ENCODE results near the gene IGDCC3. TPM values are rescaled to one million over a fixed set of nuclear protein-coding genes. Genes with fewer than 3 reads are reported as not detected.

Gene IGDCC3
- total and polyA plus RNA-seq, 2 of the 8 experiments (the other 6 are each of a cell fraction or from before 2014, with no cell fraction given), result 26.8 to 45.7 TPM

DNA sequence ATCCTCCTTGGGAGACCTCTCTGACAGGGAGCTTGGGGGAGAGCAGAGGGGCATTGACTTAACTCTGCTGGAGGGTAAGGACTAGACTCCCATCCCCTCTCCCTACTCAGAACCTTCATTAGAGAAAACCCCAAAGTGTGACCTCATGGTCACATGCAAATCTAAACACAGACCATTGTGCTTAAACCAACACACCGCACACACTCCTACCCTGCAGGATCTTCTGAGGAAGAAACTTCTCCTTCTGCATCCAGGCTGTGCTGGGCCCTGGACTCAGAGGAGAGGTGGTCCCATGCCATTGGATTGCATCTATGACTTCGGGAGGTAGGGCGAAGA lies 90.3 kb downstream of the IGDCC3 start:
- Histone ChIP-seq H3K23ac (ENCODE audit: insufficient read length) (no peak overlapping the region), H3K4me1 (replicated peaks in 1 of 4; ENCODE audit: control insufficient read depth in 3 of 4, insufficient read depth in 4 of 4, low read length in 3 of 4) (peaks cover 0 to 10% (median 7%) of the 10 kb centered on the region in 4 experiments; a peak in 5 of 7 replicates), H3K18ac (ENCODE audit: extremely low read depth, low read length) (no peak overlapping the region), H2BK5ac (ENCODE audit: low read depth, low read length) (no peak overlapping the region), H3K79me1 (ENCODE audit: low read depth, low read length) (no peaks in the 10 kb centered on the region), H2AK5ac (ENCODE audit: low read depth, low read length) (peak overlapping the region; percentile 20; the same call in 1 of the 2 replicates), H2BK12ac (ENCODE audit: low read depth, low read length) (no peak overlapping the region), H2BK120ac (replicated peaks; ENCODE audit: low read depth, low read length) (no peak overlapping the region), H3K14ac (ENCODE audit: insufficient read length) (no peak overlapping the region), H2AFZ (ENCODE audit: low read length) (peak overlapping the region; percentile 87; the same call in 1 of the 2 replicates), H3K4me2 (ENCODE audit: insufficient read depth in 1 of 2, low read depth in 2 of 2, low read length in 2 of 2) (peak overlapping the region in 1 of 2 experiments; percentile 100; a peak in 2 of 4 replicates), H3K36me3 (ENCODE audit: control insufficient read depth in 2 of 4, insufficient read depth in 4 of 4, low read length in 3 of 4) (no peaks in the 10 kb centered on the region), H3K79me2 (ENCODE audit: control insufficient read depth in 1 of 2, insufficient read depth in 2 of 2, low read length in 2 of 2) (no peaks in the 10 kb centered on the region), H3K27me3 (replicated peaks in 1 of 4; ENCODE audit: control insufficient read depth in 3 of 4, extremely low read depth in 1 of 4, insufficient read depth in 3 of 4, low read length in 3 of 4) (peaks cover 0 to 10% (median 10%) of the 10 kb centered on the region in 4 experiments; a peak in 6 of 7 replicates), H4K91ac (replicated peaks; ENCODE audit: insufficient read length, low read length) (no peak overlapping the region), H2BK20ac (ENCODE audit: low read length) (0 out of 2 replicates have a peak overlapping the region, but pooled peaks have one; percentile 51), H3K4me3 (ENCODE audit: extremely low read depth in 1 of 4, insufficient read depth in 2 of 4, low read depth in 3 of 4, low read length in 4 of 4) (peak overlapping the region in 1 of 4 experiments; percentile 77; a peak in 2 of 8 replicates), H2BK15ac (ENCODE audit: low read length) (peak overlapping the region; percentile 83), H3K56ac (replicated peaks; ENCODE audit: insufficient read length, low read depth, low read length) (no peak overlapping the region), H3K4ac (replicated peaks; ENCODE audit: insufficient read length, low read depth, low read length) (no peak overlapping the region), H3K27ac (ENCODE audit: low read depth, low read length) (no peak overlapping the region), H4K5ac (ENCODE audit: insufficient read length, low read depth, low read length) (peak overlapping the region; percentile 18), H3K23me2 (ENCODE audit: low read depth, low read length) (peaks cover 8% of the 10 kb centered on the region), H4K8ac (ENCODE audit: extremely low read depth, insufficient read depth, low read length) (no peak overlapping the region), H3K9me3 (ENCODE audit: insufficient read depth in 2 of 2, low read depth in 1 of 2, low read length in 1 of 2) (no peaks in the 10 kb centered on the region), H3K9ac (replicated peaks in 1 of 4; ENCODE audit: extremely low read depth in 1 of 4, low read depth in 3 of 4, low read length in 3 of 4) (peak overlapping the region in 1 of 4 experiments; percentile 21; a peak in 1 of 7 replicates), H4K20me1 (replicated peaks in 1 of 2; ENCODE audit: control insufficient read depth in 1 of 2, insufficient read depth in 2 of 2, low read length in 2 of 2) (no peaks in the 10 kb centered on the region)
- DNase-seq (ENCODE audit: low read depth in 1 of 2, low spot score in 2 of 2) (no peak), FAIRE-seq (no peak)
- WGBS, 2 experiments (ENCODE audit: extremely low coverage in 1 of 2, insufficient coverage in 1 of 2, insufficient read length in 1 of 2, insufficient replicate concordance in 2 of 2, low coverage in 1 of 2, low lambda C conversion rate in 2 of 2, missing lambda C conversion rate in 1 of 2), result 90% methylated on average over 3 of the region's 3 CpGs; no CpG with 5 or more reads in 1 of the 2 experiments
- CTCF ChIA-PET (ENCODE audit: partially characterized antibody), result interaction anchor here (0.9 to 11.1 kb wide), 9 partner anchors 13 to 254 kb away, joined by 3 to 114 read pairs (median 4); no protein-coding TSS in a partner anchor
- TF ChIP-seq, protein P1, sequence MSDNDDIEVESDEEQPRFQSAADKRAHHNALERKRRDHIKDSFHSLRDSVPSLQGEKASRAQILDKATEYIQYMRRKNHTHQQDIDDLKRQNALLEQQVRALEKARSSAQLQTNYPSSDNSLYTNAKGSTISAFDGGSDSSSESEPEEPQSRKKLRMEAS (IDR thresholded peaks at IDR 0.05), result 0 out of 2 replicates have a peak, but pooled peaks have one; percentile 32
- TF ChIP-seq PHF8 (conservative IDR thresholded peaks at IDR 0.05; ENCODE audit: low read depth, low read length), result no peak
- POLR2A ChIA-PET (ENCODE audit: partially characterized antibody), result interaction anchor here (1.2 to 10.1 kb wide), 5 partner anchors 10 to 80 kb away, joined by 3 to 123 read pairs (median 19); partner anchors contain the start of genes CILP and RNU5B-1

Measured in H1 (cell line).